ENCODE measurements around the gene IFT122. TPM values are rescaled to one million over a fixed set of nuclear protein-coding genes. Genes with fewer than 3 reads are reported as not detected.
"Not testable (repeated sequence)": the region's sequence is repeated elsewhere in the genome, so short reads cannot be mapped to it uniquely, and the experiment has no call there.

Gene IFT122
- total and polyA plus RNA-seq, 8 donors, result 9.9 to 163 (median 19.6) TPM

DNA sequence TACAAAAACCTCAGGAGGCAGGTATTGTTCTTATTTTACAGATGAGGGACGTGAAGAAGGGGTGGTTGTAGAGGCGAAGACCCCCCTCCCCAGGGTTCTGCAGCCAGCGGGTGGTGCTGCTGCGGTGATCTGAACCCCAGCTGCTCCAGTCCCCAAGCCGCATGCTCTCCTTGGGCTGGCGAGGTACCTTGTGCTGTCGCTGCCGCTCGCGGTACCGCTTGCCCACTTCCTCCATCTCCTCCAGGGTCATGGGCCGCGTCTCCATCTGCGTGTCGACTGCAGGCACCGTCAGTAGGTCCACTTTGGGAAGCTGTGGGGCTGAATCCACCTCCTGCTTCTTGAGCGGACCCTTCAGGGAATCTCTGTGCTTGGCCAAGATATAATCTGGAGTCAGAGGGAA lies 29.1 kb upstream of the IFT122 start:
- H3K27ac ChIP-seq, result no peak overlapping the region
- TF ChIP-seq POLR2A (IDR thresholded peaks at IDR 0.05), result no peak
- no peak for TF ChIP-seq EP300 (IDR thresholded peaks at IDR 0.05)
- TF ChIP-seq, protein P1, sequence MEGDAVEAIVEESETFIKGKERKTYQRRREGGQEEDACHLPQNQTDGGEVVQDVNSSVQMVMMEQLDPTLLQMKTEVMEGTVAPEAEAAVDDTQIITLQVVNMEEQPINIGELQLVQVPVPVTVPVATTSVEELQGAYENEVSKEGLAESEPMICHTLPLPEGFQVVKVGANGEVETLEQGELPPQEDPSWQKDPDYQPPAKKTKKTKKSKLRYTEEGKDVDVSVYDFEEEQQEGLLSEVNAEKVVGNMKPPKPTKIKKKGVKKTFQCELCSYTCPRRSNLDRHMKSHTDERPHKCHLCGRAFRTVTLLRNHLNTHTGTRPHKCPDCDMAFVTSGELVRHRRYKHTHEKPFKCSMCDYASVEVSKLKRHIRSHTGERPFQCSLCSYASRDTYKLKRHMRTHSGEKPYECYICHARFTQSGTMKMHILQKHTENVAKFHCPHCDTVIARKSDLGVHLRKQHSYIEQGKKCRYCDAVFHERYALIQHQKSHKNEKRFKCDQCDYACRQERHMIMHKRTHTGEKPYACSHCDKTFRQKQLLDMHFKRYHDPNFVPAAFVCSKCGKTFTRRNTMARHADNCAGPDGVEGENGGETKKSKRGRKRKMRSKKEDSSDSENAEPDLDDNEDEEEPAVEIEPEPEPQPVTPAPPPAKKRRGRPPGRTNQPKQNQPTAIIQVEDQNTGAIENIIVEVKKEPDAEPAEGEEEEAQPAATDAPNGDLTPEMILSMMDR (IDR thresholded peaks at IDR 0.05), result no peak
- no peak for TF ChIP-seq POLR2AphosphoS5 (IDR thresholded peaks at IDR 0.05)
- 88 to 93% (median 91%) methylated on average over 17 of the region's 17 CpGs for WGBS, 5 donors
- intact Hi-C loops (cut with DNase I; ENCODE audit: low total_unique reads), result no loop called here
- no peaks in the 10 kb centered on the region for H3K27me3 ChIP-seq
- no peak overlapping the region for H3K4me3 ChIP-seq
- peaks cover 6 to 19% (median 10%) of the 10 kb centered on the region in 4 donors for H3K4me1 ChIP-seq
- no peaks in the 10 kb centered on the region for H3K9me3 ChIP-seq
- H3K36me3 ChIP-seq, result no peaks in the 10 kb centered on the region
- DNase-seq, result no peak

GRCh38 chr3:129412542-129413198 lies 27.4 kb upstream of the IFT122 start:
- H3K27me3 ChIP-seq, result no peaks in the 10 kb centered on the region
- 66 to 83% (median 81%) methylated on average over 6 of the region's 6 CpGs for WGBS, 5 donors
- DNase-seq, result no peak
- no peaks in the 10 kb centered on the region for H3K36me3 ChIP-seq
- intact Hi-C loops (cut with DNase I; ENCODE audit: low total_unique reads), result no loop called here
- H3K4me3 ChIP-seq, result no peak overlapping the region
- H3K4me1 ChIP-seq, result peaks cover 6 to 19% (median 10%) of the 10 kb centered on the region in 4 donors
- peak overlapping the region in 3 of 5 donors; percentile 71 to 84 (median 74) for H3K27ac ChIP-seq
- TF ChIP-seq, protein P1 (IDR thresholded peaks at IDR 0.05), result no peak
- no peak for TF ChIP-seq EP300 (IDR thresholded peaks at IDR 0.05)
- TF ChIP-seq POLR2A (IDR thresholded peaks at IDR 0.05), result no peak
- TF ChIP-seq POLR2AphosphoS5 (IDR thresholded peaks at IDR 0.05), result no peak
- H3K9me3 ChIP-seq, result no peaks in the 10 kb centered on the region

GRCh38 chr3:129413238-129413637 lies 26.8 kb upstream of the IFT122 start:
- intact Hi-C loops (cut with DNase I; ENCODE audit: low total_unique reads); H3K36me3 ChIP-seq; H3K27me3 ChIP-seq; H3K4me3 ChIP-seq; DNase-seq; H3K9me3 ChIP-seq: not testable (repeated sequence)
- Histone ChIP-seq H3K27ac (peak overlapping the region; percentile 16 to 84 (median 71)), H3K4me1 (peaks cover 6 to 19% (median 10%) of the 10 kb centered on the region in 4 donors)
- 41 to 63% (median 56%) methylated on average over 3 of the region's 3 CpGs for WGBS, 5 donors

DNA sequence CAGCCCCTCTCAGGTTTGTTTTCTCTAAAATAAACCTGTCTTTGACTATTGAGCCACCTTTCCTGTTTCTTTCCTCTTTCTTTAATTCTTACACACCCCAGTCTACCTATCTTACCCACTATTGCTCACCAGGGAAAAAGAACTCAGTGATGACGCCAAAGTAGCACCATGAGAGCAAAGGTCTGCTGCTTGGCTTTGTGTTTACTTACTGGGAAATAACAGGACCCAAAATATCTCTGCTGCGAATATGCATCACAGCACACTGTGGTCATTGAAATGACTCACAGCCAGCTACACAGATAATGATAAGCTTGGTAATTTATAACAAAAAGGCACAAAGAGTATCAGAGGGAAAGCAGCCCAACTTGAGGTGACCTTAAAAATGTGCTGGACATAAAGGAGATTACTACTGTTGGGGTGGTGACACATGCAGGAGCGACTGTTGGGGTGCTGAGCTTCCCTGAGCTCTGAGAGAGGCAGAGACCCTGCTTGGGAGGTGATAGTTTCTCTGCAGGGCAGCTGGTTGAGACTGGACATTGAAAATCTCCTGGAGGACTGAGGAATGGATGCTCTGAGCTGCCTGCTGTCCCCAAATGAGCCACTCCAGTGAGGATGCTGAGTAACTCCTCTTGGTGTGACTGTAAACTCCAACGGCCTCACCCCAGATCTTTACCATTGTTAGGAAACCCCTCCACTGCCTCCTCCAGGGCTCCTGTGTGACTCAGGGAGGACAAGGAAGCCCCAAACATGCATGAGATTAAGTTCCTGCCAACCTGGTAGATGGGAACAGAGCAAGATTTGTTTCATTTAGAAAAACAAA lies 26.1 kb upstream of the IFT122 start:
- WGBS, 5 donors, result 30 to 44% (median 35%) methylated on average over 4 of the region's 4 CpGs
- intact Hi-C loops (cut with DNase I; ENCODE audit: low total_unique reads), result no loop called here
- Histone ChIP-seq H3K36me3 (no peaks in the 10 kb centered on the region), H3K4me3 (no peak overlapping the region), H3K4me1 (peaks cover 6 to 19% (median 10%) of the 10 kb centered on the region in 4 donors), H3K9me3 (no peaks in the 10 kb centered on the region), H3K27ac (peak overlapping the region; percentile 47 to 84 (median 71)), H3K27me3 (no peaks in the 10 kb centered on the region)
- DNase-seq, result peak in 1 of 2 donors; percentile 77
- TF ChIP-seq POLR2A (IDR thresholded peaks at IDR 0.05), result no peak
- TF ChIP-seq POLR2AphosphoS5 (IDR thresholded peaks at IDR 0.05), result peak in 2 of 3 donors; percentile 11 to 73
- no peak for TF ChIP-seq EP300 (IDR thresholded peaks at IDR 0.05)
- TF ChIP-seq, protein P1 (IDR thresholded peaks at IDR 0.05), result peak in 1 of 7 experiments; percentile 6
